Memory B cell (primary cell): ENCODE results near the gene MSANTD3.
"Not testable (repeated sequence)": the region's sequence is repeated elsewhere in the genome, so short reads cannot be mapped to it uniquely, and the experiment has no call there.

Source experiments
- ATAC-seq: fragments of 150-1000 bp; cut with Tn5 transposase; 2 replicates; pipeline ENCODE4 v1.10.0; 2021; ENCODE audit warnings: low read depth, mild to moderate bottlenecking, moderate library complexity
- DNase-seq, 2 donors: peaks; one replicate each; pipeline ENCODE4 v3.0.0; 2022; ENCODE audit warnings: low spot score in 2 of 2
- H3K27ac Mint-ChIP-seq: one replicate; pipeline ENCODE4 v1.8.0; 2022; ENCODE audit warnings: mild to moderate bottlenecking, moderate library complexity, mixed read lengths
- H3K27me3 Mint-ChIP-seq: one replicate; pipeline ENCODE4 v1.8.0; 2022; ENCODE audit warnings: mixed read lengths
- H3K36me3 Mint-ChIP-seq: one replicate; pipeline ENCODE4 v1.8.0; 2022; ENCODE audit warnings: mild to moderate bottlenecking, mixed read lengths
- H3K4me1 Mint-ChIP-seq: one replicate; pipeline ENCODE4 v1.8.0; 2022; ENCODE audit warnings: mixed read lengths
- H3K4me3 Mint-ChIP-seq: one replicate; pipeline ENCODE4 v1.8.0; 2022; ENCODE audit warnings: mild to moderate bottlenecking, moderate library complexity, mixed read lengths
- H3K9me3 Mint-ChIP-seq: one replicate; pipeline ENCODE4 v1.8.0; 2022; ENCODE audit warnings: mixed read lengths

The MSANTD3 gene

GRCh38 chr9:100426530-100427365 is at the start of gene MSANTD3:
MSANTD3 (plus strand) TSS chr9:100427143; CDS start chr9:100441939, 14,796 bp downstream.
- Mint-ChIP-seq H3K4me3 (peak within 1 kb of the TSS; percentile 98), H3K4me1 (peaks cover 32% of the 10 kb centered on the region), H3K9me3 (no peaks in the 10 kb centered on the region), H3K27ac (peak within 1 kb of the TSS; percentile 93), H3K27me3 (peaks cover 2% of the 10 kb centered on the region), H3K36me3 (no peaks in the 10 kb centered on the region)
- peak; percentile 27 to 31 for DNase-seq
- ATAC-seq = peak; percentile 78

- Mint-ChIP-seq H3K36me3 (peaks cover 2% of the 10 kb centered on the region), H3K9me3 (peaks cover 8% of the 10 kb centered on the region), H3K4me1 (no peaks in the 10 kb centered on the region), H3K27ac (no peak overlapping the region), H3K27me3 (no peaks in the 10 kb centered on the region), H3K4me3 (no peak overlapping the region)
- no peak for ATAC-seq
- DNase-seq = no peak
Observed at GRCh38 chr9:100379862-100380261, 47.1 kb upstream of the MSANTD3 start.

GRCh38 chr9:100392989-100393388 is 34.0 kb upstream of the MSANTD3 start:
- H3K9me3 Mint-ChIP-seq, ATAC-seq, H3K27ac Mint-ChIP-seq, H3K27me3 Mint-ChIP-seq, DNase-seq, H3K4me1 Mint-ChIP-seq, H3K4me3 Mint-ChIP-seq, H3K36me3 Mint-ChIP-seq: not testable (repeated sequence)

GRCh38 chr9:100394032-100394695 is 32.8 kb upstream of the MSANTD3 start:
- no peaks in the 10 kb centered on the region for H3K4me1 Mint-ChIP-seq
- no peak overlapping the region for H3K27ac Mint-ChIP-seq
- DNase-seq = no peak
- no peaks in the 10 kb centered on the region for H3K9me3 Mint-ChIP-seq
- H3K27me3 Mint-ChIP-seq = no peaks in the 10 kb centered on the region
- no peak for ATAC-seq
- H3K4me3 Mint-ChIP-seq = no peak overlapping the region
- no peaks in the 10 kb centered on the region for H3K36me3 Mint-ChIP-seq

GRCh38 chr9:100394816-100395215 is 32.1 kb upstream of the MSANTD3 start:
- Mint-ChIP-seq H3K36me3 (no peaks in the 10 kb centered on the region), H3K4me1 (no peaks in the 10 kb centered on the region)

GRCh38 chr9:100396769-100397168 is 30.2 kb upstream of the MSANTD3 start:
- Mint-ChIP-seq H3K27ac (no peak overlapping the region), H3K4me1 (no peaks in the 10 kb centered on the region), H3K36me3 (no peaks in the 10 kb centered on the region), H3K9me3 (no peaks in the 10 kb centered on the region), H3K27me3 (peaks cover 4% of the 10 kb centered on the region), H3K4me3 (no peak overlapping the region)
- no peak for ATAC-seq
- no peak for DNase-seq

More at GRCh38 chr9:100394816-100395215, 32.1 kb upstream of the MSANTD3 start:
- H3K27me3 Mint-ChIP-seq = no peaks in the 10 kb centered on the region
- no peak overlapping the region for H3K27ac Mint-ChIP-seq
- DNase-seq (no peak), ATAC-seq (no peak)
- no peaks in the 10 kb centered on the region for H3K9me3 Mint-ChIP-seq
- H3K4me3 Mint-ChIP-seq = no peak overlapping the region

- Mint-ChIP-seq H3K27me3 (peaks cover 4% of the 10 kb centered on the region), H3K36me3 (no peaks in the 10 kb centered on the region), H3K4me1 (no peaks in the 10 kb centered on the region), H3K27ac (no peak overlapping the region), H3K4me3 (no peak overlapping the region), H3K9me3 (no peaks in the 10 kb centered on the region)
- DNase-seq (no peak), ATAC-seq (no peak)
Observed at GRCh38 chr9:100397529-100398266, 29.2 kb upstream of the MSANTD3 start.

- no peaks in the 10 kb centered on the region for H3K4me1 Mint-ChIP-seq
- H3K36me3 Mint-ChIP-seq = no peaks in the 10 kb centered on the region
- peaks cover 4% of the 10 kb centered on the region for H3K27me3 Mint-ChIP-seq
- DNase-seq (no peak), ATAC-seq (no peak)
- H3K27ac Mint-ChIP-seq = no peak overlapping the region
- H3K9me3 Mint-ChIP-seq = no peaks in the 10 kb centered on the region
- H3K4me3 Mint-ChIP-seq = no peak overlapping the region
Observed at GRCh38 chr9:100401042-100401441, 25.9 kb upstream of the MSANTD3 start.

- Mint-ChIP-seq H3K4me3 (no peak overlapping the region), H3K4me1 (peaks cover 11% of the 10 kb centered on the region), H3K27ac (no peak overlapping the region), H3K9me3 (peaks cover 4% of the 10 kb centered on the region), H3K27me3 (peaks cover 14% of the 10 kb centered on the region), H3K36me3 (peaks cover 2% of the 10 kb centered on the region)
- no peak for ATAC-seq
- no peak for DNase-seq
Observed at GRCh38 chr9:100406962-100407361, 20.0 kb upstream of the MSANTD3 start.

GRCh38 chr9:100408546-100409175 is 18.3 kb upstream of the MSANTD3 start:
- peaks cover 2% of the 10 kb centered on the region for H3K36me3 Mint-ChIP-seq
- H3K4me3 Mint-ChIP-seq = no peak overlapping the region
- H3K27me3 Mint-ChIP-seq = peaks cover 16% of the 10 kb centered on the region
- DNase-seq (no peak), ATAC-seq (peak; percentile 24)
- H3K4me1 Mint-ChIP-seq = peaks cover 11% of the 10 kb centered on the region
- H3K9me3 Mint-ChIP-seq = peaks cover 4% of the 10 kb centered on the region
- H3K27ac Mint-ChIP-seq = no peak overlapping the region

GRCh38 chr9:100409176-100409556 is 17.8 kb upstream of the MSANTD3 start:
- Mint-ChIP-seq H3K4me1 (peaks cover 11% of the 10 kb centered on the region), H3K9me3 (peaks cover 4% of the 10 kb centered on the region), H3K36me3 (peaks cover 2% of the 10 kb centered on the region), H3K27me3 (peaks cover 16% of the 10 kb centered on the region), H3K27ac (no peak overlapping the region), H3K4me3 (no peak overlapping the region)
- DNase-seq = no peak
- ATAC-seq = no peak

- peak; percentile 62 to 66 for DNase-seq
- ATAC-seq = peak; percentile 99
- peaks cover 2% of the 10 kb centered on the region for H3K36me3 Mint-ChIP-seq
- peak overlapping the region; percentile 87 for H3K4me3 Mint-ChIP-seq
- peaks cover 4% of the 10 kb centered on the region for H3K9me3 Mint-ChIP-seq
- no peak overlapping the region for H3K27ac Mint-ChIP-seq
- peaks cover 21% of the 10 kb centered on the region for H3K27me3 Mint-ChIP-seq
- peaks cover 11% of the 10 kb centered on the region for H3K4me1 Mint-ChIP-seq
Observed at GRCh38 chr9:100411472-100412283, 15.3 kb upstream of the MSANTD3 start.

- ATAC-seq = no peak
- Mint-ChIP-seq H3K4me3 (no peak overlapping the region), H3K36me3 (peaks cover 2% of the 10 kb centered on the region), H3K9me3 (peaks cover 4% of the 10 kb centered on the region), H3K27ac (no peak overlapping the region), H3K4me1 (peaks cover 11% of the 10 kb centered on the region), H3K27me3 (peaks cover 22% of the 10 kb centered on the region)
- DNase-seq = no peak
Observed at GRCh38 chr9:100413839-100414420, 13.0 kb upstream of the MSANTD3 start.
